AG04450 (cell line): ENCODE measurements around the gene PRKACG. TPM values are rescaled to one million over a fixed set of nuclear protein-coding genes. Genes with fewer than 3 reads are reported as not detected.

Experiments used
- CTCF ChIA-PET: fragments of 300-600, 350-600 bp; formaldehyde crosslinking; extraction: SDS; loops from one replicate; lab custom pipeline; 2022; ENCODE audit warnings: antibody characterized with exemption, inconsistent platforms; lab: Charles Lee
- POLR2A ChIA-PET: fragments of 350-600 bp; formaldehyde crosslinking; extraction: SDS; loops from one replicate; lab custom pipeline; 2021; ENCODE audit warnings: antibody characterized with exemption, inconsistent platforms; lab: Yijun Ruan, JAX
- DNase-seq: peaks from one replicate; pipeline ENCODE4 v3.0.0-alpha.2; 2011; ENCODE audit warnings: low read depth, low spot score
- H3K27ac ChIP-seq: one replicate; pipeline ENCODE4 v1.5.1; 2012; ENCODE audit warnings: low read depth, low read length, control low read depth
- H3K27me3 ChIP-seq: one replicate; pipeline ENCODE4 v1.6.0; 2012; ENCODE audit warnings: low read length; ENCODE audit not compliant: control insufficient read depth, insufficient read depth
- H3K4me3 ChIP-seq: 2 replicates; pipeline ENCODE4 v1.5.1; 2011; ENCODE audit warnings: mild to moderate bottlenecking, low read depth, low read length, control low read depth
- H3K9me3 ChIP-seq: 2 replicates; pipeline ENCODE4 v1.5.1; 2012; ENCODE audit warnings: low read length; ENCODE audit not compliant: control insufficient read depth, insufficient read depth
- CTCF ChIP-seq: IDR thresholded peaks from 2 replicates; pipeline ENCODE4 v1.5.1; 2011; ENCODE audit warnings: low read depth, low read length, control low read depth, inconsistent platforms
- polyA plus RNA-seq: library from polyadenylated mRNA; depleted of rRNA; stranded (reverse); fragments of >200 nt; gene quantifications from 2 replicates; pipeline ENCODE4 v1.2.3, GENCODE V29; 2011

The PRKACG gene
- polyA plus RNA-seq, 1 experiment: not detected

- POLR2A ChIA-PET: no interaction called here
- Histone ChIP-seq H3K27me3 (peaks cover 3% of the 10 kb centered on the region), H3K9me3 (peaks cover 6% of the 10 kb centered on the region; the same call in 1 of the 2 replicates), H3K4me3 (no peak overlapping the region), H3K27ac (no peak overlapping the region)
- CTCF ChIA-PET: interaction anchor here (1.5 kb wide), 1 partner anchor 14 kb away, joined by 3 read pairs; no protein-coding TSS in a partner anchor
- no peak for DNase-seq
- TF ChIP-seq CTCF: no peak
Observed at GRCh38 chr9:69013382-69013727, 558 bp downstream of the PRKACG start.

GRCh38 chr9:69012696-69013381 lies 1.1 kb downstream of the PRKACG start:
- ChIA-PET POLR2A (no interaction called here), CTCF (interaction anchor here (0.9 to 1.5 kb wide), 2 partner anchors 8 to 14 kb away, joined by 3 read pairs; no protein-coding TSS in a partner anchor)
- no peak for DNase-seq
- TF ChIP-seq CTCF: no peak
- Histone ChIP-seq H3K27me3 (peaks cover 3% of the 10 kb centered on the region), H3K9me3 (peaks cover 6% of the 10 kb centered on the region; the same call in 1 of the 2 replicates), H3K27ac (no peak overlapping the region), H3K4me3 (no peak overlapping the region)

- Histone ChIP-seq H3K9me3 (peaks cover 6% of the 10 kb centered on the region; the same call in 1 of the 2 replicates), H3K4me3 (no peak overlapping the region), H3K27me3 (peaks cover 2% of the 10 kb centered on the region), H3K27ac (no peak overlapping the region)
- no peak for DNase-seq
- ChIA-PET POLR2A (no interaction called here), CTCF (interaction anchor here (1.8 to 2.1 kb wide), 2 partner anchors 10 to 19 kb away, joined by 5 to 11 read pairs; no protein-coding TSS in a partner anchor)
- TF ChIP-seq CTCF: no peak
Observed at GRCh38 chr9:69009708-69010107, 4.2 kb downstream of the PRKACG start.

- POLR2A ChIA-PET: no interaction called here
- no peak for DNase-seq
- no peak for TF ChIP-seq CTCF
- peaks cover 2% of the 10 kb centered on the region for H3K27me3 ChIP-seq
- CTCF ChIA-PET: interaction anchor here (0.6 to 1.7 kb wide), 4 partner anchors 8 to 419 kb away, joined by 3 to 12 read pairs (median 4); no protein-coding TSS in a partner anchor
- H3K4me3 ChIP-seq: no peak overlapping the region
- no peak overlapping the region for H3K27ac ChIP-seq
- H3K9me3 ChIP-seq: no peaks in the 10 kb centered on the region
Observed at GRCh38 chr9:69004836-69005235, 9.1 kb downstream of the PRKACG start.

GRCh38 chr9:69003051-69003450 lies 10.9 kb downstream of the PRKACG start:
- Histone ChIP-seq H3K27ac (no peak overlapping the region), H3K4me3 (no peak overlapping the region), H3K9me3 (no peaks in the 10 kb centered on the region), H3K27me3 (no peaks in the 10 kb centered on the region)
- no peak for DNase-seq
- ChIA-PET CTCF (interaction anchor here (1.6 to 1.8 kb wide), 3 partner anchors 15 to 419 kb away, joined by 4 to 11 read pairs (median 4); no protein-coding TSS in a partner anchor), POLR2A (no interaction called here)
- no peak for TF ChIP-seq CTCF
